Endothelial cell of umbilical vein (primary cell): ENCODE results near the gene SORL1.

Experiments
- GATA2 ChIP-seq: IDR thresholded peaks from 2 replicates; pipeline ENCODE4 v1.7.0; 2011; ENCODE audit warnings: low read depth, mild to moderate bottlenecking, moderate library complexity, mixed read lengths, low read length; ENCODE audit not compliant: insufficient read length, insufficient read depth
- MYC ChIP-seq: IDR thresholded peaks from one replicate; pipeline ENCODE4 v1.6.1; 2011; ENCODE audit warnings: mild to moderate bottlenecking, low read depth, low read length
- POLR2A ChIP-seq: IDR thresholded peaks from 2 replicates; pipeline ENCODE4 v1.6.1; 2012; ENCODE audit warnings: low read depth, mild to moderate bottlenecking, control low read depth, low read length
- POLR2AphosphoS5 ChIP-seq: IDR thresholded peaks from 2 replicates; pipeline ENCODE4 v1.6.1; 2012; ENCODE audit warnings: low read depth, mild to moderate bottlenecking, control low read depth, low read length, moderate library complexity; ENCODE audit not compliant: insufficient read depth
- TF ChIP-seq, protein P1 (sequence below), 2 donors: IDR thresholded peaks; 1 replicate in 1 of 2; 2 replicates in 1 of 2; pipeline ENCODE4 v1.5.1; 2011; ENCODE audit warnings: low read length in 2 of 2, mild to moderate bottlenecking in 2 of 2, moderate library complexity in 2 of 2, control low read depth in 1 of 2, inconsistent platforms in 1 of 2, low read depth in 1 of 2; ENCODE audit not compliant: insufficient read depth in 1 of 2; ENCODE audit errors: extremely low read depth in 1 of 2
- TF ChIP-seq, protein P2 (sequence below): IDR thresholded peaks from 2 replicates; pipeline ENCODE4 v1.6.1; 2011; ENCODE audit not compliant: insufficient read depth, insufficient read length

DNA sequence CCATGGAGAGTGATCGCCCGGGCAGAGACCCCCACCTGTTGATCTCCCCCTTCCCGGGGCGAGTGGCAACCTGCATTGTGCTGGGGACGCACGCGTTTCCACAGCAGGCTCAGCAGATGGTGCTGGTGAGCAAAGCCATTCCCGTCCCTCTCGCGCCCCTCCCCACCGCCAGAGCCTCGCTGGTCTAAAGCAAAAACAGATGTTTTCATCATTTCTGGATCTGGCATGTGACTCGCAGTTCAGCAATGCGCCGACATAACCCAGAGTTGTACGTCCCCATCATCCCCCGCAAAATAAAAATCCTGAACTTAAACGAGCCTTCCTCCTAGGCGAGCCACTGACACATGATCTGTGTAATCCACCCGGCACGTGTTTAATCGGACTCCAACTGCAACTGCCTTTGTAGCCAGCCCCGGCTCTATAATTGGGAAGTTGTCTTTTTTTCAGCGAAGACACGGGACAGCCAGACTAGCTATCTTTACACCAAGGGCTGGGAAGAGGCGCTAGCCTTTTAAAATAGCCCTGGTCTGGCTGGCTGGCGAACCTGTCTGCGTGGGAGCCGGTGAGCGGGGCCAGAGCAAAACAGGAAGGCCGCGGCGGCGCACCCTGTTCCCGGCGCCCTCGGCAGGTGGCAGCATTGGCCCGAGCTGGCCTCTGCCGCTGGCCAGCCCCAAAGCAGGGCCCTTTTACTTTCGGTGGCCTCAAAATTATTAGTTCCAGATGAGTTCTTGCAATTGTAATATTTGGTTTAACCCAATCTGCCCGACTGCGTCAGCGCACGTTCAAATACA is 203.6 kb downstream of the SORL1 start:
- TF ChIP-seq, protein P1, sequence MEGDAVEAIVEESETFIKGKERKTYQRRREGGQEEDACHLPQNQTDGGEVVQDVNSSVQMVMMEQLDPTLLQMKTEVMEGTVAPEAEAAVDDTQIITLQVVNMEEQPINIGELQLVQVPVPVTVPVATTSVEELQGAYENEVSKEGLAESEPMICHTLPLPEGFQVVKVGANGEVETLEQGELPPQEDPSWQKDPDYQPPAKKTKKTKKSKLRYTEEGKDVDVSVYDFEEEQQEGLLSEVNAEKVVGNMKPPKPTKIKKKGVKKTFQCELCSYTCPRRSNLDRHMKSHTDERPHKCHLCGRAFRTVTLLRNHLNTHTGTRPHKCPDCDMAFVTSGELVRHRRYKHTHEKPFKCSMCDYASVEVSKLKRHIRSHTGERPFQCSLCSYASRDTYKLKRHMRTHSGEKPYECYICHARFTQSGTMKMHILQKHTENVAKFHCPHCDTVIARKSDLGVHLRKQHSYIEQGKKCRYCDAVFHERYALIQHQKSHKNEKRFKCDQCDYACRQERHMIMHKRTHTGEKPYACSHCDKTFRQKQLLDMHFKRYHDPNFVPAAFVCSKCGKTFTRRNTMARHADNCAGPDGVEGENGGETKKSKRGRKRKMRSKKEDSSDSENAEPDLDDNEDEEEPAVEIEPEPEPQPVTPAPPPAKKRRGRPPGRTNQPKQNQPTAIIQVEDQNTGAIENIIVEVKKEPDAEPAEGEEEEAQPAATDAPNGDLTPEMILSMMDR (IDR thresholded peaks at IDR 0.05; ENCODE audit: extremely low read depth in 1 of 2, insufficient read depth in 1 of 2, low read depth in 1 of 2, low read length in 2 of 2) = peak; percentile 84 to 98
- TF ChIP-seq POLR2AphosphoS5 (no peak), POLR2A (no peak), MYC (no peak), GATA2 (no peak)
- TF ChIP-seq, protein P2, sequence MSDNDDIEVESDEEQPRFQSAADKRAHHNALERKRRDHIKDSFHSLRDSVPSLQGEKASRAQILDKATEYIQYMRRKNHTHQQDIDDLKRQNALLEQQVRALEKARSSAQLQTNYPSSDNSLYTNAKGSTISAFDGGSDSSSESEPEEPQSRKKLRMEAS = no peak
